Medulla oblongata (tissue), 1 donor: ENCODE results near the gene CCDC43.
A peak's percentile ranks its signal among the peaks of the same experiment; 100 is the strongest.
"Not testable (repeated sequence)": the region's sequence is repeated elsewhere in the genome, so short reads cannot be mapped to it uniquely, and the experiment has no call there.

Source experiments
- DNase-seq: peaks from one replicate; pipeline ENCODE4 v3.0.0-alpha.2; 2015; ENCODE audit errors: extremely low spot score

The CCDC43 gene

GRCh38 chr17:44689477-44690217 lies at the start of gene CCDC43:
Gene CCDC43 (minus strand): TSS chr17:44689776. CDS start chr17:44689753, 23 bp downstream.
- DNase-seq = peak; percentile 91

- no peak for DNase-seq
Measured at GRCh38 chr17:44738214-44738906, 48.8 kb upstream of the CCDC43 start.

- DNase-seq = no peak
Measured at GRCh38 chr17:44736551-44737240, 47.1 kb upstream of the CCDC43 start.

- no peak for DNase-seq
Measured at GRCh38 chr17:44734272-44734671, 44.7 kb upstream of the CCDC43 start.

GRCh38 chr17:44733753-44734152 lies 44.2 kb upstream of the CCDC43 start:
- DNase-seq = no peak

GRCh38 chr17:44726121-44726520 lies 36.5 kb upstream of the CCDC43 start:
- not testable (repeated sequence) for DNase-seq

- DNase-seq = no peak
Measured at GRCh38 chr17:44722254-44722653, 32.7 kb upstream of the CCDC43 start.

GRCh38 chr17:44719444-44719843 lies 29.9 kb upstream of the CCDC43 start:
- no peak for DNase-seq

- peak; percentile 88 for DNase-seq
Measured at GRCh38 chr17:44708401-44709263, 19.1 kb upstream of the CCDC43 start, which contains the start of gene DBF4B. Gene DBF4B (plus strand): TSS chr17:44708665. CDS start chr17:44708821, 156 bp downstream.

- DNase-seq = no peak
Measured at GRCh38 chr17:44707755-44708400, 18.3 kb upstream of the CCDC43 start.

GRCh38 chr17:44700288-44700687 lies 10.7 kb upstream of the CCDC43 start:
- DNase-seq = not testable (repeated sequence)

GRCh38 chr17:44693609-44694008 lies 4.0 kb upstream of the CCDC43 start:
- DNase-seq = no peak

- not testable (repeated sequence) for DNase-seq
Measured at GRCh38 chr17:44690746-44691306, 1.2 kb upstream of the CCDC43 start.

GRCh38 chr17:44688675-44689476 lies 700 bp downstream of the CCDC43 start:
- DNase-seq = no peak

GRCh38 chr17:44688200-44688599 lies 1.4 kb downstream of the CCDC43 start:
- no peak for DNase-seq

GRCh38 chr17:44687756-44688155 lies 1.8 kb downstream of the CCDC43 start:
- no peak for DNase-seq

GRCh38 chr17:44683303-44683702 lies 6.3 kb downstream of the CCDC43 start:
- DNase-seq = not testable (repeated sequence)

- no peak for DNase-seq
Measured at GRCh38 chr17:44677136-44677535, 12.4 kb downstream of the CCDC43 start.

GRCh38 chr17:44673893-44674292 lies 15.7 kb downstream of the CCDC43 start:
- no peak for DNase-seq
